Neural crest cell (in vitro differentiated cells): ENCODE data around the gene UROC1. TPM values are rescaled to one million over a fixed set of nuclear protein-coding genes. Genes with fewer than 3 reads are reported as not detected.

Experiments
- DNase-seq: peaks from one replicate; pipeline ENCODE4 v3.0.0; 2021; ENCODE audit warnings: low read depth, mixed read lengths, low spot score
- H3K27ac Mint-ChIP-seq: one replicate; pipeline ENCODE4 v1.8.0; 2021; ENCODE audit warnings: mild to moderate bottlenecking, mixed read lengths; ENCODE audit not compliant: unreplicated experiment
- H3K27me3 Mint-ChIP-seq: 2 replicates; pipeline ENCODE4 v1.8.0; 2021; ENCODE audit warnings: low read depth, mild to moderate bottlenecking, mixed read lengths
- H3K36me3 Mint-ChIP-seq: 2 replicates; pipeline ENCODE4 v1.8.0; 2021; ENCODE audit warnings: low read depth, mild to moderate bottlenecking, mixed read lengths
- H3K4me1 Mint-ChIP-seq: 2 replicates; pipeline ENCODE4 v1.8.0; 2021; ENCODE audit warnings: mixed read lengths
- H3K4me3 Mint-ChIP-seq: one replicate; pipeline ENCODE4 v1.8.0; 2021; ENCODE audit warnings: mild to moderate bottlenecking, mixed read lengths
- H3K9me3 Mint-ChIP-seq: 2 replicates; pipeline ENCODE4 v1.8.0; 2021; ENCODE audit warnings: mixed read lengths
- CTCF ChIP-seq: fragments of 200-600 bp; sonication (generic); conservative IDR thresholded peaks from 2 replicates; pipeline ENCODE4 v1.5.0; 2021; ENCODE audit warnings: antibody characterized with exemption, mild to moderate bottlenecking
- total RNA-seq: library from RNA; stranded (reverse); gene quantifications from 2 replicates; pipeline ENCODE4 v1.2.1, GENCODE V29; 2021

Gene UROC1
- total RNA-seq, 1 donor from 2014 or later, result not detected

- Mint-ChIP-seq H3K36me3 (no peaks in the 10 kb centered on the region), H3K9me3 (no peaks in the 10 kb centered on the region), H3K4me3 (no peak overlapping the region), H3K27ac (no peak overlapping the region), H3K4me1 (peaks cover 13% of the 10 kb centered on the region), H3K27me3 (peaks cover 12% of the 10 kb centered on the region)
- TF ChIP-seq CTCF, result no peak
- no peak for DNase-seq
These were observed 609 bp upstream of the UROC1 start for GRCh38 chr3:126517986-126518778.

GRCh38 chr3:126516936-126517290, 660 bp downstream of the UROC1 start:
- no peak for TF ChIP-seq CTCF
- Mint-ChIP-seq H3K27ac (no peak overlapping the region), H3K4me3 (no peak overlapping the region), H3K9me3 (no peaks in the 10 kb centered on the region), H3K36me3 (no peaks in the 10 kb centered on the region), H3K27me3 (no peaks in the 10 kb centered on the region), H3K4me1 (peaks cover 3% of the 10 kb centered on the region)
- DNase-seq, result no peak

- TF ChIP-seq CTCF, result no peak
- no peaks in the 10 kb centered on the region for H3K27me3 Mint-ChIP-seq
- no peak for DNase-seq
- no peak overlapping the region for H3K27ac Mint-ChIP-seq
- no peak overlapping the region for H3K4me3 Mint-ChIP-seq
- no peaks in the 10 kb centered on the region for H3K36me3 Mint-ChIP-seq
- H3K4me1 Mint-ChIP-seq, result peaks cover 4% of the 10 kb centered on the region
- H3K9me3 Mint-ChIP-seq, result no peaks in the 10 kb centered on the region
These were observed 1.2 kb downstream of the UROC1 start for GRCh38 chr3:126516152-126516935.

- no peak overlapping the region for H3K4me3 Mint-ChIP-seq
- no peaks in the 10 kb centered on the region for H3K9me3 Mint-ChIP-seq
- no peak for DNase-seq
- H3K4me1 Mint-ChIP-seq, result peaks cover 9% of the 10 kb centered on the region
- no peak overlapping the region for H3K27ac Mint-ChIP-seq
- H3K36me3 Mint-ChIP-seq, result no peaks in the 10 kb centered on the region
- H3K27me3 Mint-ChIP-seq, result no peaks in the 10 kb centered on the region
- no peak for TF ChIP-seq CTCF
These were observed 2.4 kb downstream of the UROC1 start for GRCh38 chr3:126515066-126515706.

- no peaks in the 10 kb centered on the region for H3K36me3 Mint-ChIP-seq
- H3K27ac Mint-ChIP-seq, result no peak overlapping the region
- no peak for DNase-seq
- no peak for TF ChIP-seq CTCF
- H3K4me3 Mint-ChIP-seq, result no peak overlapping the region
- peaks cover 9% of the 10 kb centered on the region for H3K4me1 Mint-ChIP-seq
- no peaks in the 10 kb centered on the region for H3K27me3 Mint-ChIP-seq
- H3K9me3 Mint-ChIP-seq, result no peaks in the 10 kb centered on the region
These were observed 3.4 kb downstream of the UROC1 start for GRCh38 chr3:126514161-126514560.
